ENCODE results near the gene FCER1A. TPM values are rescaled to one million over a fixed set of nuclear protein-coding genes. Genes with fewer than 3 reads are reported as not detected.

The FCER1A gene
- total RNA-seq, 1 donor from 2014 or later = not detected

DNA sequence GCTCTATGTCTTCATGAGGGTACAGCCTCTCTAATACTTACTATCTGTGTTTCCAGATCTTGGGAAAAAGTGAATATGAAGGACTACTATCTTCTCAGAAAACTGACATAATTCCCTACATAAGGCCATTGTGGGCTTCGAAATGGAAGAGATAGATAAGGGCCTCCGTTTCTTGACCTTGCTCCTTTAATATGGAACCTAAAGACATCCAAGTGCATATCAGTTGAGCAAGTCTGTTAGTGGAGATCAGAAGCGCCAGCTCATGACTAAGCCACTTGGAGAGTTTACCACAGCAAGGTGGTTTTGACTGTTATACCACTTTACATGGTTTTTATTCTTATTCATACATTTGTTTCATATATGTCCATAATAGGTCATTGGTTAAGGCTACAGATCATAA lies 35.3 kb upstream of the FCER1A start:
- Mint-ChIP-seq H3K36me3 (no peaks in the 10 kb centered on the region), H3K27ac (no peak overlapping the region), H3K9me3 (no peaks in the 10 kb centered on the region), H3K4me3 (no peak overlapping the region), H3K4me1 (no peaks in the 10 kb centered on the region), H3K27me3 (ENCODE audit: insufficient read depth, low read depth) (no peaks in the 10 kb centered on the region)
- H3K4me3 ChIP-seq = no peak overlapping the region
- H4K20me1 ChIP-seq (ENCODE audit: low read depth) = no peaks in the 10 kb centered on the region
- no peak overlapping the region for H2AFZ ChIP-seq (replicated peaks)
- H3K9me3 ChIP-seq (ENCODE audit: low read depth) = peaks cover 2% of the 10 kb centered on the region
- H3K9ac ChIP-seq = no peak overlapping the region
- no peak for DNase-seq (ENCODE audit: low spot score)
- H3K4me1 ChIP-seq = no peaks in the 10 kb centered on the region
- no peaks in the 10 kb centered on the region for H3K36me3 ChIP-seq
- no peaks in the 10 kb centered on the region for H3K79me2 ChIP-seq (ENCODE audit: low read depth)
- TF ChIP-seq, protein P1, sequence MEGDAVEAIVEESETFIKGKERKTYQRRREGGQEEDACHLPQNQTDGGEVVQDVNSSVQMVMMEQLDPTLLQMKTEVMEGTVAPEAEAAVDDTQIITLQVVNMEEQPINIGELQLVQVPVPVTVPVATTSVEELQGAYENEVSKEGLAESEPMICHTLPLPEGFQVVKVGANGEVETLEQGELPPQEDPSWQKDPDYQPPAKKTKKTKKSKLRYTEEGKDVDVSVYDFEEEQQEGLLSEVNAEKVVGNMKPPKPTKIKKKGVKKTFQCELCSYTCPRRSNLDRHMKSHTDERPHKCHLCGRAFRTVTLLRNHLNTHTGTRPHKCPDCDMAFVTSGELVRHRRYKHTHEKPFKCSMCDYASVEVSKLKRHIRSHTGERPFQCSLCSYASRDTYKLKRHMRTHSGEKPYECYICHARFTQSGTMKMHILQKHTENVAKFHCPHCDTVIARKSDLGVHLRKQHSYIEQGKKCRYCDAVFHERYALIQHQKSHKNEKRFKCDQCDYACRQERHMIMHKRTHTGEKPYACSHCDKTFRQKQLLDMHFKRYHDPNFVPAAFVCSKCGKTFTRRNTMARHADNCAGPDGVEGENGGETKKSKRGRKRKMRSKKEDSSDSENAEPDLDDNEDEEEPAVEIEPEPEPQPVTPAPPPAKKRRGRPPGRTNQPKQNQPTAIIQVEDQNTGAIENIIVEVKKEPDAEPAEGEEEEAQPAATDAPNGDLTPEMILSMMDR (IDR thresholded peaks at IDR 0.05) = no peak
- TF ChIP-seq EZH2phosphoT487 (IDR thresholded peaks at IDR 0.05) (no peak), EZH2 (IDR thresholded peaks at IDR 0.05) (no peak)
- H3K27ac ChIP-seq = no peak overlapping the region
- H3K4me2 ChIP-seq = no peak overlapping the region
- no peaks in the 10 kb centered on the region for H3K27me3 ChIP-seq
- no peaks in the 10 kb centered on the region for H3F3A ChIP-seq (ENCODE audit: low read depth)

DNA sequence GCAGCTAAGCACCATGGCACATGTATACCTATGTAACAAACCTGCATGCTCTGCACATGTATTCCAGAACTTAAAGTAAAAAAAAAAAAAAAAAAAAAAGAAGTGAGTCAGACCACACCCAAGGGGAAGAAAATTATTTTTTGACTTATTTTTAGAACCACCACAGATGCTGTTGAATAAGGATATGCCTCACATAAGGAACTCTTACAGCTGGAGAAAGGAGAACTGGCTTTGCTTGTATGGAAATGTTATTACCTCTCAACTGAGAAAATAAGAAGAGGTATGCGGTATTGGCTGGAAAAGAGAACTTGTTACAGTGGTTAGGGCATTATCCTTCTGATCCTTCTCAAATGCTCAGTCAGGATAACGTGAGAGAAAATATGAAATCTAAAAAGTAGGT lies 27.5 kb upstream of the FCER1A start:
- Mint-ChIP-seq H3K4me1 (no peaks in the 10 kb centered on the region), H3K4me3 (no peak overlapping the region), H3K27me3 (ENCODE audit: insufficient read depth, low read depth) (peaks cover 2% of the 10 kb centered on the region), H3K27ac (no peak overlapping the region), H3K9me3 (no peaks in the 10 kb centered on the region), H3K36me3 (no peaks in the 10 kb centered on the region)
- Histone ChIP-seq H3K4me1 (no peaks in the 10 kb centered on the region), H3K79me2 (ENCODE audit: low read depth) (no peaks in the 10 kb centered on the region), H3K27ac (no peak overlapping the region), H3K27me3 (no peaks in the 10 kb centered on the region), H3K4me2 (no peak overlapping the region), H3K36me3 (no peaks in the 10 kb centered on the region), H3F3A (ENCODE audit: low read depth) (no peaks in the 10 kb centered on the region), H4K20me1 (ENCODE audit: low read depth) (no peaks in the 10 kb centered on the region), H2AFZ (replicated peaks) (no peak overlapping the region), H3K9ac (no peak overlapping the region), H3K4me3 (no peak overlapping the region), H3K9me3 (ENCODE audit: low read depth) (peaks cover 4% of the 10 kb centered on the region)
- DNase-seq (ENCODE audit: low spot score) = no peak
- no peak for TF ChIP-seq EZH2 (IDR thresholded peaks at IDR 0.05)

DNA sequence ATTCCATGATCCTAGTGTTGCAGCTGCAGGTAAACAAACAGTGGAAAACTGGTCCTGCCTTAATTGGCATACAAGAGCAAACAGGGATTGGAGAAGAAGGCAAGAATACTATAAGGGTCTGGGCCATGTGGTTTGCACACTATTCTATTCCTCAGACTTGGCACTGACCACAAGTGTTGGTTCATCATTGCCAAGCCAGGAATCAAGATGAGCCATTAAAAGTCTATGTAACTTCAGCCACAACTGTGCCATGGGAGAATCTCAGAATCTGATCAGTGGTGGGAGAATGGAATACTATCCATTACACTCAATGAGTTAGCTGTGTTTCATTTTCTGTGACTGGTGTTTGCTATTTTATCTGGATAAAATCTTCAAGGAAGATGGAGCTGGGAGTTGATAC lies 26.2 kb upstream of the FCER1A start:
- H3K27ac Mint-ChIP-seq = no peak overlapping the region
- H2AFZ ChIP-seq (replicated peaks) = no peak overlapping the region
- peaks cover 4% of the 10 kb centered on the region for H3K9me3 ChIP-seq (ENCODE audit: low read depth)
- no peak overlapping the region for H3K4me2 ChIP-seq
- H3K9me3 Mint-ChIP-seq = no peaks in the 10 kb centered on the region
- H3K4me1 Mint-ChIP-seq = no peaks in the 10 kb centered on the region
- DNase-seq (ENCODE audit: low spot score) = no peak
- no peaks in the 10 kb centered on the region for H4K20me1 ChIP-seq (ENCODE audit: low read depth)
- H3K79me2 ChIP-seq (ENCODE audit: low read depth) = no peaks in the 10 kb centered on the region
- no peak overlapping the region for H3K27ac ChIP-seq
- no peaks in the 10 kb centered on the region for H3K27me3 ChIP-seq
- no peaks in the 10 kb centered on the region for H3K4me1 ChIP-seq
- H3K27me3 Mint-ChIP-seq (ENCODE audit: insufficient read depth, low read depth) = peaks cover 2% of the 10 kb centered on the region
- H3K36me3 ChIP-seq = no peaks in the 10 kb centered on the region
- H3F3A ChIP-seq (ENCODE audit: low read depth) = no peaks in the 10 kb centered on the region
- no peak overlapping the region for H3K9ac ChIP-seq
- no peaks in the 10 kb centered on the region for H3K36me3 Mint-ChIP-seq
- H3K4me3 Mint-ChIP-seq = no peak overlapping the region
- TF ChIP-seq EZH2phosphoT487 (IDR thresholded peaks at IDR 0.05) (no peak), EZH2 (IDR thresholded peaks at IDR 0.05) (no peak)
- TF ChIP-seq, protein P1 (IDR thresholded peaks at IDR 0.05) = no peak
- H3K4me3 ChIP-seq = no peak overlapping the region

DNA sequence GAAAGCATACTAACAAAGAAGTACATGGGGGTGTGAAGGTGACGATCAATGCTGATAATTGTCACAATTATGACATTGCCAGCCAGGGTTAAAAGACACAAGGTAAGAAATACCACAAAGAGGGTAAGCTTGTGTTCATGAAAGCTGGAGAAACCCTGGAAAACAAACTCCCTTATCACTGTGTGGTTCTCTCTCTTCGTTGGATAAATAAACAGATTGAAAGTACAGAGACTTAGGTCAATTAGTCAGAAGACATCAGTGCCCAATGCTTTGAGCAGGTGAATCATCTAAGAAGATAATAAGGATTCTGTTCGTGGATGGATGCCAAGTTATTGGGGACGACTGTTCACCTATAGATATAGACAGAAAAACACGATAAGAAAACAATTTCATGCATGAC lies 22.4 kb upstream of the FCER1A start:
- DNase-seq (ENCODE audit: low spot score) = no peak
- Histone ChIP-seq H3K79me2 (ENCODE audit: low read depth) (no peaks in the 10 kb centered on the region), H3K27ac (no peak overlapping the region), H3K4me1 (no peaks in the 10 kb centered on the region), H3K27me3 (no peaks in the 10 kb centered on the region), H3K36me3 (no peaks in the 10 kb centered on the region), H2AFZ (replicated peaks) (no peak overlapping the region), H3K4me2 (no peak overlapping the region), H3K9ac (no peak overlapping the region), H3F3A (ENCODE audit: low read depth) (no peaks in the 10 kb centered on the region), H3K4me3 (no peak overlapping the region), H3K9me3 (ENCODE audit: low read depth) (peaks cover 14% of the 10 kb centered on the region), H4K20me1 (ENCODE audit: low read depth) (no peaks in the 10 kb centered on the region)
- Mint-ChIP-seq H3K4me1 (no peaks in the 10 kb centered on the region), H3K4me3 (no peak overlapping the region), H3K9me3 (no peaks in the 10 kb centered on the region), H3K36me3 (no peaks in the 10 kb centered on the region), H3K27ac (no peak overlapping the region), H3K27me3 (ENCODE audit: insufficient read depth, low read depth) (no peaks in the 10 kb centered on the region)
- TF ChIP-seq EZH2phosphoT487 (IDR thresholded peaks at IDR 0.05) (no peak), EZH2 (IDR thresholded peaks at IDR 0.05) (no peak)
- TF ChIP-seq, protein P1 (IDR thresholded peaks at IDR 0.05) = no peak
